Measurements from ENCODE around the gene CCNK.

Gene CCNK

DNA sequence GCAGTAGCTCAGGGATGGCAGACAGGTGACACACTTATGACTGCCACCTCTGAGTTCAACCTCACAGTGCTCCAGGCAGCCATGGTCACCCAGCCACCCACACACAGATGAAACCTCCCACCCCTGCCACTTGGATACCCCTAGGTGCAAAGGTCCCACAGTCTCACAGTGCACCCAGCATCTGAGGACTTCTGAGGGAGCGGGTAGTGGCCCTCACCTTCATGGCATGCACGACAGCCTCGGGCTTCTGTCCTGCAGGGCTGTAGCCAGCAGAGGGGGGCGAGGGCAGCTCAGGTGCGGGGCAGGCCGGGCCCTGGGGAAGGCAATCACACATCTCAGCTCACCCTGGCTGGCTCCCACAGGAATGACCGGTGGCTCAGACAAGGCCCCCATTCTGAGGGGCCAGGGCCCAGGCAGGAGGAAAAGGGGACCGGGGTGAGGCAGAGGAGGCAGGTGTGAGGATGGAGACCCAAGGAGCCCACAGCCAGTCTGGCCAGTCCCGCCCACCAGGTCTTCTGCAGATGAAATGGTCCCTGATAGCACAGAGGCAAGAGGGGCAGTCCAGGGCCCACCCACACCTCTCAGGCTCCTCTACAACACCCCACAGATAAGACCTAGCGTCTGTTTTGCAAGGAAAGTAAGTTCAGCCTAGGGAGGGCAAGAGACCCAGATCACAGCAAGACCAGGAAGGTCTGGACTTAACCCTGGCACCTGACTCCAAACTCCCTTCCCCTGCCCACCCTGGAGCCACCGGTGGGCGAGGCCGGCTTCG, 35.8 kb downstream of the CCNK start:
- TF ChIP-seq, protein P1, sequence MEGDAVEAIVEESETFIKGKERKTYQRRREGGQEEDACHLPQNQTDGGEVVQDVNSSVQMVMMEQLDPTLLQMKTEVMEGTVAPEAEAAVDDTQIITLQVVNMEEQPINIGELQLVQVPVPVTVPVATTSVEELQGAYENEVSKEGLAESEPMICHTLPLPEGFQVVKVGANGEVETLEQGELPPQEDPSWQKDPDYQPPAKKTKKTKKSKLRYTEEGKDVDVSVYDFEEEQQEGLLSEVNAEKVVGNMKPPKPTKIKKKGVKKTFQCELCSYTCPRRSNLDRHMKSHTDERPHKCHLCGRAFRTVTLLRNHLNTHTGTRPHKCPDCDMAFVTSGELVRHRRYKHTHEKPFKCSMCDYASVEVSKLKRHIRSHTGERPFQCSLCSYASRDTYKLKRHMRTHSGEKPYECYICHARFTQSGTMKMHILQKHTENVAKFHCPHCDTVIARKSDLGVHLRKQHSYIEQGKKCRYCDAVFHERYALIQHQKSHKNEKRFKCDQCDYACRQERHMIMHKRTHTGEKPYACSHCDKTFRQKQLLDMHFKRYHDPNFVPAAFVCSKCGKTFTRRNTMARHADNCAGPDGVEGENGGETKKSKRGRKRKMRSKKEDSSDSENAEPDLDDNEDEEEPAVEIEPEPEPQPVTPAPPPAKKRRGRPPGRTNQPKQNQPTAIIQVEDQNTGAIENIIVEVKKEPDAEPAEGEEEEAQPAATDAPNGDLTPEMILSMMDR (IDR thresholded peaks at IDR 0.05; ENCODE audit: low read depth, low read length), result no peak
- no peak for DNase-seq (ENCODE audit: extremely low read depth, low read depth)

DNA sequence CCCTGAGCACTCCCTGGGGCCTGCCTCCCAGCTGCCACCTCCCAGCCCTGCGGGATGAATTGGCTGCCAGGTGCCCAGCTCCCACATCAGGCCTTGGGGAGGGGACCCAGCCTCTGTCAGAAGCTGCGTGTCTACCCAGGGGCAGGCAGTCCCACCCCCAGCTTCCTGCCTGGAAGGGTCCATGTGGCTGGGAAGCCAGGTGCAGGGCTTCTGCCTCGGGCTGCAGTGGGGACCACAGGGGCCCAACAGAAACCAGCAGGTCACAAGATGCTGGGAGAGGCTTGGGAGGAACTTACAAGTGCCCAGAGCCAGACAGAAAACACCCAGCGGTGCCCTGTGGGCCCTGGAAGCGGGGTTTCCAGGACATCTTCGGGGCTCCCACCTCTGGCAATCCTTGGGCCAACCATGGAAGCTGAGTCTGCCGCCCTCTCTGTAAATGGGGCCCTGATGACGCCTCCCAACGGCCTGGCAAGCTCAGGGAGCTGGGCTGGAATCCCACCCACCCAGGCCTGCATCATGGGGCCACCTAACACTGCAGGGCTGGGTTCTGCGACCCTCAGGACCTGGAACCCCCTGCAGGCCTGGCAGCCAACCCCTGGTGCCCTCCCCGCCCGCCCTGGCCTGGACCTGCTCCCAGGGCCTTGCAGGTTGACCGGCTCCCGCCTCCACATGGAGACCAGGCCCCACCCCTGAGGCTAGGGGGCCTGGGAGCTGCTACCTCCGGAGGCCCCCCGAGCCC, 36.6 kb downstream of the CCNK start:
- no peak for DNase-seq (ENCODE audit: extremely low read depth, low read depth)
- TF ChIP-seq, protein P1 (IDR thresholded peaks at IDR 0.05; ENCODE audit: low read depth, low read length), result no peak

DNA sequence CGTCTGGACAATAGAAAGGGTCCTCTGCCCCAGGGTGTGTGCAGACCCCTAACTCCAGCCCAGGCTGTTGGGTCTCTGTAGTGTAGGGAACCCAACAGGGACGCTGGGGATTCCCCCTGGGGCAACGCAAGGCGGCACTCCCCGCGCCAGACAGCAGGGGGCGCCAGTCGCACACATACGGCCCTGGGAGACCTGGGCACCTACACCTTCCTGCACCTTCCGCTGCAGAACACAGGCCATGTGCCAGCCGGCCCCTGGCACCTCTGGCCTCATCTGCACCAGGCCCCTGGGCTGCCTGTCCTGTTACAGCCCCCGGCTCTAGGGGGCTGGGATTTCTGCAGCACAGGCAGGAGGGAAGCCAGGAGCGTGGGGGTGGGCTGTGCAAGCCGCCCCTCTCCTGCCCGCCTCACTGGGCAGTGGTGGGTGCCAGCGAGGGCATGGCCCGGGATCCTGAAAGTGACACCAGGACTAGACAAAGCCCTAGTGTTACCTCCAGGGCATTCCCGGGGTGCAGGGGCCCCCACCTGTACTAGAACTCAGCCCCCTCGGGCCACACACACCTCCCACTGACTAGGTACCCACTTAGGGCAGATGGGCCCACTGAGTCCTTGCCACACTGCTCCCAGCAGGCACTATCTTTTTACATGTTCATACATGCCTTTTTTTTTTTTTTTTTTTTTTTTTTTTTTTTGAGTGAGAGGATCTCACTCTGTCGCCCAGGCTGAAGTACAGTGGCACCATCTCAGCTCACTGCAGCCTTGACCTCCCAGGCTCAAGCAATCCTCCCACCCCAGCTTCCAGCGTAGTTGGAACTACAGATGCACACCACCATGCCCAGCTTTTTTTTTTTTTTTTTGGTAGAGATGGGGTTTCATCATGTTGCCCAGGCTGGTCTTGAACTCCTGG, 37.5 kb downstream of the CCNK start:
- DNase-seq (ENCODE audit: extremely low read depth, low read depth), result no peak
- TF ChIP-seq, protein P1 (IDR thresholded peaks at IDR 0.05; ENCODE audit: low read depth, low read length), result peak; percentile 95

DNA sequence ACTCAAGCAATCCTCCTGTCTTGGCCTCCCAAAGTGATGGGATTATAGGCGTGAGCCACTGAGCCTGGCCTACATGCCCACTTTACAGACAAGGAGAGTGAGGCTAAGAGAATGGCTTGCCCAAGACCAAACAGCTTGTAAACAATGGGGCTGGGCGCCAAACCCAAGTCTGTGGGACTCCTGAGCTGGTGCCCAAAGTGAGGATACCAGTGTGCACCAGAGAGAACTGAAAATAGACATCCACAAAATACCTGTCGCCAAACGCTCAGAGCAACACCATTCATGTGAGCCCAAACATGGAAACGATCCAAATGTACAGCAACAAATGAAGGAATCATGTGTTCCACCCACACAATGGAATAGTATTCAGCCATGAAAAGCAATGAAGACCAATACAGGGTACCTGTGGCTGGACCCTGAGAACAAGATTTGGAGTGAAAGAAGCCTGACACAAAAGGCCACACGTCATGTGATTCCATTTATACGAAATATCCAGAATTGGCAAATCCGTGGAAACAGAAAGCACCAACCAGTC, 38.2 kb downstream of the CCNK start:
- TF ChIP-seq, protein P1 (IDR thresholded peaks at IDR 0.05; ENCODE audit: low read depth, low read length), result no peak
- DNase-seq (ENCODE audit: extremely low read depth, low read depth), result no peak

DNA sequence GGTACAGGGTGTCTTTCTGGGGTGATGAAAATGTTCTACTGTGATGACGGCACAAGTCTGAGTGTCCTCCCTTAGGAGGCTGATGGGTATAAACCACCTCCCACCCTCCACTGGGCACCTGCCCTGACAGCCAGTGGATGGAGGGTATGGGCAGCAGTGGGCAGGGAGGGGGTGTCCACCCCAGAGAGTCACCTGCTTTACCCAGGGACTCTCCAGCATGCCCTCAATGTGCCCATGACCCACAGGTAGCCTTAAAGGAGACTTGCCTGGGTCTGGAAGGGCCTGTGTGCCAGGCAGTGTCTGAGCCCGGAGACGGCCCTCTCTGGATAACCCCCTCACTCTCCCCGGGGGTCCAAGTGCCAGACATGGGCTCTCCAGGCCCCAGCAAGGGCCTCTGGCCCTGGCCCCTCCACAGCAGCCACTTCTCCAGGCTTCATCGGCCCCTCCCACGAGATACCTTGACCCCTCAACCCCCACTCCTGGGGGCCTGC, 38.8 kb downstream of the CCNK start:
- TF ChIP-seq, protein P1 (IDR thresholded peaks at IDR 0.05; ENCODE audit: low read depth, low read length), result no peak
- no peak for DNase-seq (ENCODE audit: extremely low read depth, low read depth)

DNA sequence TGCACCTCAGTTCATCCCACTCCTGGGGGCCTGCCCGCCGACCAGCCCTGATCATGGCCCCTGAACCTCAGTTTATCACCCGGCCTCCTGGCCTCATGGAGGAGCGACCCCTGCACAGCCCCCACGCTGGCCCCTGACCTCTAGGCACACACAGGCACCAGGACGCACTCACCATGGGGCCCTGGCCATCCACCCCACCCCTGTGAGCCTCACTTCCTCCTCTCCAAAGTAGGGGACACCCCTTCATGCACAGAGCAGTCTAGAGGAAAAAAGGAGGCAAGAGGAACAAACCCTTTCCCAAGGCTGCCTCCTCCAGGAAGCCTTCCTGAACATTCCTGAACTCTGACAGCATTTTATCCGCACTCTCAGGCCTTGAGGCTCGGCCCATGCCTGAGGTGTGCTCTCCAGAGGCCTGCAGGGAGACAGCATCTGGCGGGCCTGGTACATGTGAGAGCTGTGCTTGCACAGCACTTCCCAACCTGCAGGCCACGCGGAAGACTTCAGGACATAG, 39.4 kb downstream of the CCNK start:
- TF ChIP-seq, protein P1 (IDR thresholded peaks at IDR 0.05; ENCODE audit: low read depth, low read length), result no peak

More for the DNA sequence above, 39.4 kb downstream of the CCNK start:
- DNase-seq (ENCODE audit: extremely low read depth, low read depth), result no peak
